CD4-positive, alpha-beta T cell treated with Interleukin-12 subunit alpha and Interleukin-12 subunit beta, for 1 hour (primary cell): ENCODE measurements around the gene EFR3B.
"Not testable (repeated sequence)": the region's sequence is repeated elsewhere in the genome, so short reads cannot be mapped to it uniquely, and the experiment has no call there.

ENCODE experiments used
- DNase-seq: peaks from one replicate; pipeline ENCODE4 v3.0.0-alpha.2; 2020

EFR3B gene

GRCh38 chr2:25159949-25160348 is 118.1 kb downstream of the EFR3B start:
- DNase-seq: no peak

- DNase-seq: no peak
These were observed 118.5 kb downstream of the EFR3B start for GRCh38 chr2:25160376-25160775.

GRCh38 chr2:25161055-25161781 is 119.3 kb downstream of the EFR3B start:
- peak; percentile 84 for DNase-seq

DNA sequence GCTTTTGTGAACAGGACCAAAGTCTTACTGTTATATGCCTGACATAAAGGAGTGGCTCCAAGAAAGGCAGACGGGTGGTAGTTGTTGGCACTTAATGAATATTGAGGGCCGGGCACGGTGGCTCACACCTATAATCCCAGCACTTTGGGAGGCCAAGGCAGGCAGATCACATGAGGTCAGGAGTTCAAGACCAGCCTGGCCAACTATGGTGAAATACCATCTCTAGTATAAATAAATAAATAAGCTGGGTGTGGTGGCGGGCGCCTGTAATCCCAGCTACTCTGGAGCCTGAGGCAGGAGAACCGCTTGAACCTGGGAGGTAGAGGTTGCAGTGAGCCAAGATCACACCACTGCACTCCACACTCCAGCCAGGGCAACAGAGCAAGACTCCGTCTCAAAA is 120.2 kb downstream of the EFR3B start:
- not testable (repeated sequence) for DNase-seq

GRCh38 chr2:25164561-25164960 is 122.7 kb downstream of the EFR3B start:
- no peak for DNase-seq

GRCh38 chr2:25165992-25166875 is 124.4 kb downstream of the EFR3B start:
- DNase-seq: peak; percentile 51

DNA sequence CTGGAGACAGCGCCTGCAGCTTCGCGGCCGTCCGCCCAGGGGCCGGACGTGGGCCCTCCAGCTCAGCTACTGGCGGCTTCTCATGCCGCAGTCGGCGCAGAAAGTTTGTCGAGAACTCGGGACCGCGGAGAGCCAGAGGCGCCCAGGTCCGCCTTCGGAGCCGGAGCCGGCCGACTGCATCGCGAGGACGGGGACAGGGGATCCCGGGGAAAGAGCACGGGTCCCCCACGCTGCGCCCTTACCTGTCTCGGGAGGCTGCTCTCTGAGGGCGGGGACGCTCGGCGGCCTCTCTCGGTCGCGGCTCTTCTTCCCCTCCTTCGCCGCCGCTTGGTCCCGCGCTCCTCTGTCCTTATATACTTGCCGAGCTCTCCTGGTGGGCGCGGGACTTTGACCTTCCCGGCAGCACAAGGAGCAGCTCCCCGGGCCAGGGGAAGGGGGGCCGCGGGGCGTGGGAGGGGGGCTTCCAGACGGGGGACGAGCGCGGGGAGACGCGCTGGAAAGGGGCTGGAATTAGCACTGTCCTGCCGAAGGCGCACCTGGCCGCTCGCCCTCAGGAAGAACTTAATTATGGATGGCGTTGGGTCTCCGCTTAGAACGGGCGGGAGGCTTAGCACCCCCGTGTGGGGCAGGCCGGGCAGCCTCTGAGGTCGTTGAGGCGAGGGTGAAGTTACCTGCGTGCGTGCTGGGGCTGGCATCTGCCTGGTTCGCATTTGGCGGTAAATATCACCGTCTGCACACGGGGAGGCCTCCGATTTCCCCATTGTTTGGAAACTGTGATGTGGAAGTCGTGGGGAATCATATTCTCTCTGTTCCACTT is 126.6 kb downstream of the EFR3B start, which contains the start of gene POMC:
POMC (minus strand) TSS at position 325 of the 817 bp plus-strand sequence. CDS start 3,808 bp downstream, outside the sequence.
- peak; percentile 24 for DNase-seq

DNA sequence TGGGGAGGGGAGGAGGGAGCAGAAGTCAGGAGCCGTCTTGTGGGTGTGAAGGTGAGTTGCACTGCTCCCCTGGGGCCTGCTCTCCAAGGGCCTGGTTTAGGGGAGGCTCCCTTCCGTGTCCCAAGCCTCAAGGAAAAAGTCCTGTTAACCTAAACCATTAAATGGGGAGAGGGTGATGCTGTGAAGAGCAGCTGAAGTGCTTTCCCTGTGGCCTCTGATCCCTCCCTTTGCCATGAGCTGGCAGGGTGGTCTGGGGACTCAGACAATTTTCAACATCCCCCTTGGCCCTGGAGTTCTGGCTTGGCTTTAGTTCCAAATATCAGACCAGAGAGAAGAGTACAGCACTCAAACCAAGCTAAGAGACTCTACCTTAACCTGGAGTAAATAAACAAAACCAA is 127.2 kb downstream of the EFR3B start:
- DNase-seq: no peak

DNA sequence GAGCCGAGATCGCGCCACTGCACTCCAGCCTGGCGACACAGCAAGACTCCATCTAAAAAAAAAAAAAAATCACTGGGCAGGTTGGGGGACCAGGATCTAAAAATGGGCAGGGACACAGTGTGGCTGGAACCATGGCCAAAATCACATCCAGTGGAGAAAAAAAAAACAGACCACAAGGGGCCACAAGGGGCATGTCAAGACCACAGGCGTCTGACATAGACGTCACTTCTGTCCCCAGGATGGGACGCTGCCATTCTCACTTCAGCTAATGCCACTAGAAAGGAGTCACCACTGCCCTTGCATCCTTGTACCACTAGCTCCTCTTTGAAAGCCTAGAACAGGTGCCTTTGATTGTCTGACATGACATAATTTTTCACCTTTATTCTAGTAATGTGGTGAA is 129.0 kb downstream of the EFR3B start:
- DNase-seq: no peak

DNA sequence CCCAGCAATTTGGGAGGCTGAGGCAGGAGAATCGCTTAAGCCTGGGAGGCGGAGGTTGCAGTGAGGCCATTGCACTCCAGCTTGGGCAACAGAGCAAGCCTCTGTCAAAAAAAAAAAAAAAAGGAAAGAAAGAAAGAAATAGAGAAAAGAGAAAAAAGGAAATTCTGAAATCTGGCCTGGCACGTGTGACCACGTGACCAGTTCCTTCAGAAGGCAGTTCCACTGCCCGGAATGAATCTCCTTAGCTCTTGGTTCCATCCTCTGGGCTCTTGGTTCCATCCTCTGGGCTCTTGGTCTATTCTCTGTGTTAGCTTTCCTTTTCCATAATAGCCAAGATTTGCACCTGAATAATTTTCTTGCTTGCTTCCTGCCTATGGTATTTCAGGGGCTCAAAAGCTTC is 131.8 kb downstream of the EFR3B start:
- DNase-seq: no peak

GRCh38 chr2:25174192-25174861 is 132.5 kb downstream of the EFR3B start:
- no peak for DNase-seq

DNA sequence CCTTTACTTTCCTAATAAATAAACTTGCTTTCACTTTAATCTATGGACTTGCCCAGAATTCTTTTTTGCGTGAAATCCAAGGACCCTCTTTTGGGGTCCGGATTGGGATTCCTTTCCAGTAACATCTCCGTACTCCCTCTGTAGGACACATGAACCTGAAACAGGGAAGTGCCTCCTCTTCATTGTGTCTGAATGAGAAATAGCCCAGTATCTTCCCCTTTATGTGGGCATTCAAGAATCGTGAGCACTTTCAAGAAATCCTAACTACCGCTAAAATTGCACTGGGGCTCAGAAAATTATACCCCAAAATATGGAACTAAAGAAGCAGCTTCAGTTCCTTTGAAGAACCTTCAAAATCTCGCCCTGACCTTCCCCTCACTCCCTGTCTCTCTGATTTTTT is 134.3 kb downstream of the EFR3B start:
- no peak for DNase-seq

DNA sequence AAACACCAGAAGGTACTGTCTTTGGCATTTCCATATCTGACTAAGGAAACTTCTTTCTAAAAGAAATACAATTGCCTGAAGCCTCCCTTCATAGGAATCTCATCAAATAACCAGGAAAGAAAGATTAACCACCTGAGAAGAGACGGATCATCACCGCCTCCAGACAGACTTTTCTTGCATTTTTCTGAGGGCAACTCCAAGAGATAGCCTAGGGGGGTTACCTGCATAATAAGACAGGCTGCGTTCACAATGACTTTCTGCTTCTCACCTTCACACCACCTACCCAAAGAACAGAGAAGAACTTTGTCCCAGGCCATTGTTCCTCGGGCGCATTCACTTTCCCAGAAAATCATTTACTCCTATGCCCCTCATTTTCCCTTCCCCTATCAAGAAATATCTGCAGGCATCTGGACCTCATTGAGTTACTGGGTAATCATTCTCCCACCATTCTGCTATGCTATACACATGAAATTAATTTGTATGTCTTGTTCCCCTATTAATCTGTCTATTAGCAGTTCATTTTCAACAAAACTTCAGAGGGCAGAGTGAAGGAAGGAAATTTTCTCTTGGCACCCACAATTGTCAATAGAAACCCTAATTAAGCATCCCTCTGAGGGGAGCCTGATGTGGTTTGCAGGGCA is 134.8 kb downstream of the EFR3B start:
- DNase-seq: no peak

GRCh38 chr2:25177211-25177611 is 135.3 kb downstream of the EFR3B start:
- DNase-seq: no peak

- DNase-seq: no peak
These were observed 137.1 kb downstream of the EFR3B start for GRCh38 chr2:25178976-25179375.

GRCh38 chr2:25184254-25184653 is 142.4 kb downstream of the EFR3B start:
- DNase-seq: no peak

- no peak for DNase-seq
These were observed 146.0 kb downstream of the EFR3B start for GRCh38 chr2:25187729-25188350.

GRCh38 chr2:25188405-25188804 is 146.5 kb downstream of the EFR3B start:
- DNase-seq: no peak

- no peak for DNase-seq
These were observed 148.7 kb downstream of the EFR3B start for GRCh38 chr2:25190536-25190935.

DNA sequence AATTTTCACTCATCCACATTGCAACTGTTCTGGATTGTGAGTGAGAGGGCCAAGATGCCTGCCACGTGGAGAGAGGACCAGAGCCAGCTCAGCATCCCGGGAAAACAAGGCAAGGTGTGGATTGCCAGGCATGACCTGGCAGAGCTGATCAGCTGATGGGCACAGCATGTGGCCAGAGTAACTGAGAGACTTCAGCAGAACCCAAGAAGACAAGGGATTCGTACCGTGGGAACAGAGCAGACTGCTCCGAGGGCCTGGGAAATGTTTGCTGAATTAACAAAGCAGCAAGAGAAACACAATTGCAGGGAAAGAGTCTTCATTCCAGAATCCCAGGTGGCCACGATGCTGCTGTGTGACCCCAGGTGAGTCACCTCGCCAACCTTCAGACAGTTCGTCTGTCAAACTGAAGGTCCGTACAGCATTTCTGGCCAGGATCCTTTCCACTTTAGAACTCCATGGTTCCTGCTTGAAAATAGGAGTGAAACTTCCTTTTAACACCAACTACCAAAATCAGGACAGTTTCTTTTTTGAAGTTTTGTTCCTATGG is 152.8 kb downstream of the EFR3B start:
- DNase-seq: no peak
